NCI-H2196 (cell line): ENCODE results near the gene NR3C1.

ENCODE experiments used
- DNase-seq: peaks from one replicate; lab custom pipeline; 2025; ENCODE audit not compliant: unreplicated experiment; lab: John Stamatoyannopoulos, UW

Gene NR3C1

GRCh38 chr5:143403593-143404415, at the start of gene NR3C1:
NR3C1 (minus strand) TSS chr5:143403686; CDS start chr5:143400839, 2,847 bp downstream.
- DNase-seq = peak; percentile 78

- no peak for DNase-seq
Measured at GRCh38 chr5:143449772-143450171, 46.3 kb upstream of the NR3C1 start.

GRCh38 chr5:143448518-143448917, 45.0 kb upstream of the NR3C1 start:
- no peak for DNase-seq

GRCh38 chr5:143447983-143448382, 44.5 kb upstream of the NR3C1 start:
- no peak for DNase-seq

- DNase-seq = no peak
Measured at GRCh38 chr5:143446535-143447226, 43.2 kb upstream of the NR3C1 start.

- DNase-seq = no peak
Measured at GRCh38 chr5:143445776-143446175, 42.3 kb upstream of the NR3C1 start.

- DNase-seq = no peak
Measured at GRCh38 chr5:143443330-143443729, 39.8 kb upstream of the NR3C1 start.

- no peak for DNase-seq
Measured at GRCh38 chr5:143442385-143442784, 38.9 kb upstream of the NR3C1 start.

GRCh38 chr5:143440448-143441115, 37.1 kb upstream of the NR3C1 start:
- DNase-seq = peak; percentile 83

GRCh38 chr5:143437666-143438273, 34.3 kb upstream of the NR3C1 start:
- no peak for DNase-seq

GRCh38 chr5:143436871-143437270, 33.4 kb upstream of the NR3C1 start:
- DNase-seq = no peak

GRCh38 chr5:143435210-143435657, 31.7 kb upstream of the NR3C1 start:
- no peak for DNase-seq

GRCh38 chr5:143434261-143435209, 31.0 kb upstream of the NR3C1 start:
- DNase-seq = no peak

GRCh38 chr5:143433670-143434069, 30.2 kb upstream of the NR3C1 start:
- no peak for DNase-seq

GRCh38 chr5:143432658-143433239, 29.3 kb upstream of the NR3C1 start:
- DNase-seq = no peak

GRCh38 chr5:143431789-143432188, 28.3 kb upstream of the NR3C1 start:
- no peak for DNase-seq

- no peak for DNase-seq
Measured at GRCh38 chr5:143428738-143429420, 25.4 kb upstream of the NR3C1 start.

GRCh38 chr5:143428155-143428554, 24.7 kb upstream of the NR3C1 start:
- no peak for DNase-seq

GRCh38 chr5:143427122-143427735, 23.7 kb upstream of the NR3C1 start:
- no peak for DNase-seq
